ENCODE measurements around the gene ACAP2.

- TF ChIP-seq BHLHE40 (IDR thresholded peaks at IDR 0.05; ENCODE audit: borderline replicate concordance) (no peak), HDGF (IDR thresholded peaks at IDR 0.05; ENCODE audit: borderline replicate concordance) (no peak), FOXK2 (IDR thresholded peaks at IDR 0.05) (no peak), CTBP1 (IDR thresholded peaks at IDR 0.05; ENCODE audit: borderline replicate concordance) (no peak), ZNF384 (IDR thresholded peaks at IDR 0.05) (no peak), TARDBP (IDR thresholded peaks at IDR 0.05) (no peak), LEF1 (IDR thresholded peaks at IDR 0.05; ENCODE audit: borderline replicate concordance) (no peak), SP1 (IDR thresholded peaks at IDR 0.05) (no peak), NFRKB (IDR thresholded peaks at IDR 0.05) (no peak), SUZ12 (IDR thresholded peaks at IDR 0.05) (no peak), FOXM1 (IDR thresholded peaks at IDR 0.05; ENCODE audit: borderline replicate concordance) (no peak), L3MBTL2 (conservative IDR thresholded peaks at IDR 0.05) (no peak), FOXA1 (IDR thresholded peaks at IDR 0.05) (no peak), ARNT (IDR thresholded peaks at IDR 0.05) (no peak)
These were observed 136.5 kb downstream of the ACAP2 start for GRCh38 chr3:195306369-195306768.

All from HEK293T (cell line).